ENCODE data around the gene PRR9. TPM values are rescaled to one million over a fixed set of nuclear protein-coding genes. Genes with fewer than 3 reads are reported as not detected.

PRR9 gene
- polyA plus RNA-seq, 1 donor from 2014 or later, result not detected

GRCh38 chr1:153250166-153250565 is 32.8 kb downstream of the PRR9 start:
- no peaks in the 10 kb centered on the region for H3F3A ChIP-seq (ENCODE audit: insufficient read depth, low read length, poor library complexity, severe bottlenecking)
- H3K9me3 ChIP-seq (ENCODE audit: low read length), result no peaks in the 10 kb centered on the region
- H4K20me1 ChIP-seq (ENCODE audit: insufficient read depth), result no peaks in the 10 kb centered on the region
- TF ChIP-seq, protein P1, sequence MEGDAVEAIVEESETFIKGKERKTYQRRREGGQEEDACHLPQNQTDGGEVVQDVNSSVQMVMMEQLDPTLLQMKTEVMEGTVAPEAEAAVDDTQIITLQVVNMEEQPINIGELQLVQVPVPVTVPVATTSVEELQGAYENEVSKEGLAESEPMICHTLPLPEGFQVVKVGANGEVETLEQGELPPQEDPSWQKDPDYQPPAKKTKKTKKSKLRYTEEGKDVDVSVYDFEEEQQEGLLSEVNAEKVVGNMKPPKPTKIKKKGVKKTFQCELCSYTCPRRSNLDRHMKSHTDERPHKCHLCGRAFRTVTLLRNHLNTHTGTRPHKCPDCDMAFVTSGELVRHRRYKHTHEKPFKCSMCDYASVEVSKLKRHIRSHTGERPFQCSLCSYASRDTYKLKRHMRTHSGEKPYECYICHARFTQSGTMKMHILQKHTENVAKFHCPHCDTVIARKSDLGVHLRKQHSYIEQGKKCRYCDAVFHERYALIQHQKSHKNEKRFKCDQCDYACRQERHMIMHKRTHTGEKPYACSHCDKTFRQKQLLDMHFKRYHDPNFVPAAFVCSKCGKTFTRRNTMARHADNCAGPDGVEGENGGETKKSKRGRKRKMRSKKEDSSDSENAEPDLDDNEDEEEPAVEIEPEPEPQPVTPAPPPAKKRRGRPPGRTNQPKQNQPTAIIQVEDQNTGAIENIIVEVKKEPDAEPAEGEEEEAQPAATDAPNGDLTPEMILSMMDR (IDR thresholded peaks at IDR 0.05; ENCODE audit: poor library complexity, severe bottlenecking), result no peak
- TF ChIP-seq MXI1 (conservative IDR thresholded peaks at IDR 0.05; ENCODE audit: poor library complexity, severe bottlenecking) (no peak), POLR2AphosphoS5 (IDR thresholded peaks at IDR 0.05) (no peak), EP300 (conservative IDR thresholded peaks at IDR 0.05; ENCODE audit: poor library complexity, severe bottlenecking) (no peak), REST (IDR thresholded peaks at IDR 0.05; ENCODE audit: borderline replicate concordance) (no peak), TAF1 (IDR thresholded peaks at IDR 0.05; ENCODE audit: low read depth) (no peak), SMC3 (conservative IDR thresholded peaks at IDR 0.05; ENCODE audit: poor library complexity) (no peak), EZH2 (IDR thresholded peaks at IDR 0.05; ENCODE audit: borderline replicate concordance, insufficient read depth, low read length, poor library complexity, severe bottlenecking) (no peak)
- no peaks in the 10 kb centered on the region for H3K79me2 ChIP-seq (replicated peaks; ENCODE audit: insufficient read depth, low read length)
- no peaks in the 10 kb centered on the region for H3K9me2 ChIP-seq (ENCODE audit: insufficient read depth, low read length)
- H3K36me3 ChIP-seq (ENCODE audit: insufficient read depth, low read length), result no peaks in the 10 kb centered on the region
- H3K27me3 ChIP-seq (ENCODE audit: insufficient read depth, low read depth, low read length), result no peaks in the 10 kb centered on the region
- no peak overlapping the region for H3K27ac ChIP-seq (ENCODE audit: low read length)
- H3K9ac ChIP-seq (ENCODE audit: low read length), result no peak overlapping the region
- H3K4me3 ChIP-seq (ENCODE audit: low read length), result no peak overlapping the region
- H2AFZ ChIP-seq (ENCODE audit: low read depth, low read length), result no peak overlapping the region
- H3K4me2 ChIP-seq (ENCODE audit: low read length), result no peak overlapping the region

DNA sequence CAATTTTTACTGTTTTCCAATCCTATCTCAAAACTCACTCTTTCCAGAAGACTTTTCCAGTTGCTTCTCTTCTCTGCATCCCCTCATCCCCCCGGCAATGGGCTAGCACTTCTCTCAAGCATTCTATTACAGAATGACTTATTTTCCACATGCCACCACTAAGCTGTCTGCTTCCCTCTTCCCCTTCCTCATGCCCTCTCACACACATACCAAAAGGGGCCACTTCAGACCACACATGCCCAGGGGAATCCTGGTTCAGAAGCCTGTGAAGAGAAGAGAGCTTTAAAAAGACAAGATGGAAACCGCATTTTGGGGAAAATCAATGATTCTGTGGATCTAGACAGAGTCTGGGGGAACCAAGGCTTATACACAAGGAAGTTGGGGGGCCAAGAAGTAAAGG is 33.7 kb downstream of the PRR9 start:
- no peaks in the 10 kb centered on the region for H3K36me3 ChIP-seq (ENCODE audit: insufficient read depth, low read length)
- H3K4me3 ChIP-seq (ENCODE audit: low read length), result no peak overlapping the region
- no peaks in the 10 kb centered on the region for H3K79me2 ChIP-seq (replicated peaks; ENCODE audit: insufficient read depth, low read length)
- no peaks in the 10 kb centered on the region for H3K9me2 ChIP-seq (ENCODE audit: insufficient read depth, low read length)
- H4K20me1 ChIP-seq (ENCODE audit: insufficient read depth), result no peaks in the 10 kb centered on the region
- H3F3A ChIP-seq (ENCODE audit: insufficient read depth, low read length, poor library complexity, severe bottlenecking), result no peaks in the 10 kb centered on the region
- H3K4me2 ChIP-seq (ENCODE audit: low read length), result no peak overlapping the region
- no peak for TF ChIP-seq SMC3 (conservative IDR thresholded peaks at IDR 0.05; ENCODE audit: poor library complexity)
- TF ChIP-seq MXI1 (conservative IDR thresholded peaks at IDR 0.05; ENCODE audit: poor library complexity, severe bottlenecking), result no peak
- TF ChIP-seq, protein P1 (IDR thresholded peaks at IDR 0.05; ENCODE audit: poor library complexity, severe bottlenecking), result no peak
- TF ChIP-seq POLR2AphosphoS5 (IDR thresholded peaks at IDR 0.05), result no peak
- no peak for TF ChIP-seq TAF1 (IDR thresholded peaks at IDR 0.05; ENCODE audit: low read depth)
- no peak overlapping the region for H3K9ac ChIP-seq (ENCODE audit: low read length)
- no peak overlapping the region for H2AFZ ChIP-seq (ENCODE audit: low read depth, low read length)
- H3K27ac ChIP-seq (ENCODE audit: low read length), result no peak overlapping the region
- no peaks in the 10 kb centered on the region for H3K9me3 ChIP-seq (ENCODE audit: low read length)
- no peaks in the 10 kb centered on the region for H3K27me3 ChIP-seq (ENCODE audit: insufficient read depth, low read depth, low read length)

All from neural cell (in vitro differentiated cells).